ENCODE results near the gene AUTS2.
A peak's percentile ranks its signal among the peaks of the same experiment; 100 is the strongest.

The AUTS2 gene

GRCh38 chr7:70574970-70575799 lies 976.9 kb downstream of the AUTS2 start:
- Histone ChIP-seq H3K36me3 (ENCODE audit: control insufficient read depth in 2 of 2, insufficient read depth in 1 of 2, low read length in 2 of 2) (no peaks in the 10 kb centered on the region), H3K4me3 (ENCODE audit: low read depth, low read length) (no peak overlapping the region), H3K9me3 (ENCODE audit: control insufficient read depth, insufficient read depth, low read depth, low read length) (no peaks in the 10 kb centered on the region), H3K4me1 (ENCODE audit: control insufficient read depth, insufficient read depth, low read length) (peaks cover 13% of the 10 kb centered on the region; the same call in 1 of the 2 replicates), H3K27ac (ENCODE audit: extremely low read depth, low read depth, low read length) (no peak overlapping the region)
- ChIA-PET CTCF (interaction anchor here (0.5 kb wide), 1 partner anchor 11 kb away, joined by 3 read pairs; no protein-coding TSS in a partner anchor), POLR2A (interaction anchor here (1.0 to 1.4 kb wide), 2 partner anchors 21 to 110 kb away, joined by 3 to 4 read pairs; no protein-coding TSS in a partner anchor)
- TF ChIP-seq ZNF223 (tag by site-specific recombination; IDR thresholded peaks at IDR 0.05), result no peak
- TF ChIP-seq ZIC2 (tag by site-specific recombination; IDR thresholded peaks at IDR 0.05), result 0 out of 2 replicates have a peak, but pooled peaks have one; percentile 32

GRCh38 chr7:70577078-70577477 lies 978.8 kb downstream of the AUTS2 start:
- no peak for TF ChIP-seq SETDB1 (IDR thresholded peaks at IDR 0.05; ENCODE audit: insufficient read length, low read length)
- no peak for TF ChIP-seq ZNF510 (tag by site-specific recombination; IDR thresholded peaks at IDR 0.05; ENCODE audit: insufficient replicate concordance)
- TF ChIP-seq ZNF184 (tag by site-specific recombination; IDR thresholded peaks at IDR 0.05), result no peak
- no peak for TF ChIP-seq TCF7L2 (IDR thresholded peaks at IDR 0.05; ENCODE audit: borderline replicate concordance, low read depth, low read length)
- no peak for TF ChIP-seq ZNF555 (tag by site-specific recombination; conservative IDR thresholded peaks at IDR 0.05)
- TF ChIP-seq ZNF248 (tag by site-specific recombination; IDR thresholded peaks at IDR 0.05), result no peak
- TF ChIP-seq CTCF (tag by site-specific recombination; IDR thresholded peaks at IDR 0.05), result no peak
- TF ChIP-seq ZNF19 (tag by site-specific recombination; IDR thresholded peaks at IDR 0.05; ENCODE audit: low read depth), result no peak
- no peak for TF ChIP-seq HOXA7 (CRISPR knock-in tag; IDR thresholded peaks at IDR 0.05; ENCODE audit: borderline replicate concordance)
- no peak for TF ChIP-seq ZNF274 (IDR thresholded peaks at IDR 0.05; ENCODE audit: low read length)
- TF ChIP-seq ZNF274 (tag by site-specific recombination; IDR thresholded peaks at IDR 0.05; ENCODE audit: borderline replicate concordance), result no peak
- no peak for TF ChIP-seq ZNF530 (tag by site-specific recombination; IDR thresholded peaks at IDR 0.05; ENCODE audit: low read depth)
- no peak for TF ChIP-seq ZFP69B (tag by site-specific recombination; IDR thresholded peaks at IDR 0.05)
- TF ChIP-seq BCL11B (tag by site-specific recombination; IDR thresholded peaks at IDR 0.05; ENCODE audit: low read depth), result no peak
- no peak for TF ChIP-seq PRDM2 (tag by site-specific recombination; IDR thresholded peaks at IDR 0.05; ENCODE audit: borderline replicate concordance)
- no peak for TF ChIP-seq ZNF23 (tag by site-specific recombination; IDR thresholded peaks at IDR 0.05; ENCODE audit: borderline replicate concordance)
- no peaks in the 10 kb centered on the region for H3K9me3 ChIP-seq (ENCODE audit: control insufficient read depth, insufficient read depth, low read depth, low read length)
- peaks cover 7% of the 10 kb centered on the region; the same call in 1 of the 2 replicates for H3K4me1 ChIP-seq (ENCODE audit: control insufficient read depth, insufficient read depth, low read length)
- ChIA-PET POLR2A (no interaction called here), CTCF (interaction anchor here (0.6 to 0.7 kb wide), 2 partner anchors 185 to 1164 kb away, joined by 3 to 4 read pairs; no protein-coding TSS in a partner anchor)
- H3K27ac ChIP-seq (ENCODE audit: extremely low read depth, low read depth, low read length), result no peak overlapping the region
- no peaks in the 10 kb centered on the region for H3K36me3 ChIP-seq (ENCODE audit: control insufficient read depth in 2 of 2, insufficient read depth in 1 of 2, low read length in 2 of 2)
- H3K4me3 ChIP-seq (ENCODE audit: low read depth, low read length), result no peak overlapping the region
